Glomerular endothelial cell (primary cell): ENCODE data around the gene ZNF358. TPM values are rescaled to one million over a fixed set of nuclear protein-coding genes. Genes with fewer than 3 reads are reported as not detected.

Experiments used
- DNase-seq: peaks from one replicate; pipeline ENCODE4 v3.0.0-alpha.2; 2011; ENCODE audit warnings: low read depth, low spot score; ENCODE audit errors: extremely low read depth
- total RNA-seq: library from RNA; depleted of rRNA; stranded (reverse); fragments of >200 nt; gene quantifications from 2 replicates; pipeline ENCODE4 v1.2.3, GENCODE V29; 2015

Gene ZNF358
- total RNA-seq, 1 donor from 2014 or later, result 70.4 TPM

DNA sequence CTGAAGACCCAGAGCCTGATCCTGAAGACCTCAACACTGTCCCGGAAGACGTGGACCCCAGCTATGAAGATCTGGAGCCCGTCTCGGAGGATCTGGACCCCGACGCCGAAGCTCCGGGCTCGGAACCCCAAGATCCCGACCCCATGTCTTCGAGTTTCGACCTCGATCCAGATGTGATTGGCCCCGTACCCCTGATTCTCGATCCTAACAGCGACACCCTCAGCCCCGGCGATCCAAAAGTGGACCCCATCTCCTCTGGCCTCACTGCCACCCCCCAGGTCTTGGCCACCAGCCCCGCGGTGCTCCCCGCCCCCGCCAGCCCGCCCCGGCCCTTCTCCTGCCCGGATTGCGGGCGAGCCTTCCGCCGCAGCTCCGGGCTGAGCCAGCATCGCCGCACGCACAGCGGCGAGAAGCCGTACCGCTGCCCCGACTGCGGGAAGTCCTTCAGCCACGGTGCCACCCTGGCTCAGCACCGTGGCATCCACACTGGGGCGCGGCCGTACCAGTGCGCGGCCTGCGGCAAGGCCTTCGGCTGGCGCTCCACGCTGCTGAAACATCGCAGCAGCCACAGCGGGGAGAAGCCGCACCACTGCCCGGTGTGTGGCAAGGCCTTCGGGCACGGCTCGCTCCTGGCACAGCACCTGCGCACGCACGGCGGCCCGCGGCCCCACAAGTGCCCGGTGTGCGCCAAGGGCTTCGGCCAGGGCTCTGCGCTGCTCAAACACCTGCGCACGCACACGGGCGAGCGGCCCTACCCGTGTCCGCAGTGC, 3.6 kb downstream of the ZNF358 start:
- DNase-seq, result no peak

DNA sequence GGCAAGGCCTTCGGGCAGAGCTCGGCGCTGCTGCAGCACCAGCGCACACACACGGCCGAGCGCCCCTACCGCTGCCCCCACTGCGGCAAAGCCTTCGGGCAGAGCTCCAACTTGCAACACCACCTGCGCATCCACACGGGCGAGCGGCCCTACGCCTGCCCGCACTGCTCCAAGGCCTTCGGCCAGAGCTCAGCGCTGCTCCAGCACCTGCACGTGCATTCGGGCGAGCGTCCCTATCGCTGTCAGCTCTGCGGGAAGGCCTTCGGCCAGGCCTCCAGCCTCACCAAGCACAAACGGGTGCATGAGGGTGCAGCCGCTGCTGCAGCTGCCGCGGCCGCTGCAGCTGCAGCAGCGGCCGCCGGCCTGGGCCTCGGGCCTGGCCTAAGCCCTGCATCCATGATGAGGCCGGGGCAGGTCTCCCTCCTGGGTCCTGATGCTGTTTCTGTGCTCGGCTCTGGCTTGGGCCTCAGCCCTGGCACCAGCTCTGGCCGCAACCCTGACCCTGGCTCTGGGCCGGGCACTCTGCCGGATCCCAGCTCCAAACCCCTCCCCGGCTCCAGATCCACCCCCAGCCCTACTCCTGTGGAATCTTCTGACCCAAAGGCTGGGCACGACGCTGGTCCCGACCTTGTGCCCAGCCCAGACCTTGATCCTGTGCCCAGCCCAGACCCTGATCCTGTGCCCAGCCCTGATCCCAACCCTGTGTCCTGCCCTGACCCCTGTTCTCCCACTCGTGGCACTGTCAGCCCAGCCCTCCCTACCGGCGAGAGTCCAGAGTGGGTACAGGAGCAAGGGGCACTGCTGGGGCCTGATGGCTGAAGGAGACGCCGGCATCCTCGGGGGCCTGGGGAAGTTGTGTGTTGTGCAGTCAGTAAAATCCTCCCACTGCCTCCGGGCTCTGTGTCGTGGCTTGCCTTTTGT, 4.5 kb downstream of the ZNF358 start:
- DNase-seq, result no peak

DNA sequence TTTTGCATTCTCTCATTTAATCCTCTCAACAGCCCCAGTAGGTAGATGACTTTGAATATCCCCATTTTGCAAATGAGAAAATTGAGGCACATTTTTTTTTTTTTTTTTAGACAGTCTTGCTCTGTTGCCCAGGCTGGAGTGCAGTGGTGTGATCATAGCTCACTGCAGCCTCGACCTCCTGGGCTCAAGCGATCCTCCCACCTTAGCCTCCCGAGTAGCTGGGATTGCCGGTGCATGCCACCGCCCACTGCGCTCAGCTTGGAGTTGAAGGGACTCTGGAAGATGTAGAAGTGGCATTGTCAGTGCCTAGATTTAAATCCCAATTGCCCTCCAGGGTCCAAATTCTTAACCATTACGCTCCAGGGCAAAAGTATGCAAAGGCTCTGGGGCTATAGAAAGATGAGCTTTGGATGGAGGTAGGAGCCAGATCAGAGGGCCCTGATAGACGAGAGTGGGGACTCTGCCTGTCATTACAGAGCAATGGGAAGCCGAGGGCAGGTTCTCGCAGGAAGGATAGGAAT, 5.7 kb downstream of the ZNF358 start:
- DNase-seq, result no peak

DNA sequence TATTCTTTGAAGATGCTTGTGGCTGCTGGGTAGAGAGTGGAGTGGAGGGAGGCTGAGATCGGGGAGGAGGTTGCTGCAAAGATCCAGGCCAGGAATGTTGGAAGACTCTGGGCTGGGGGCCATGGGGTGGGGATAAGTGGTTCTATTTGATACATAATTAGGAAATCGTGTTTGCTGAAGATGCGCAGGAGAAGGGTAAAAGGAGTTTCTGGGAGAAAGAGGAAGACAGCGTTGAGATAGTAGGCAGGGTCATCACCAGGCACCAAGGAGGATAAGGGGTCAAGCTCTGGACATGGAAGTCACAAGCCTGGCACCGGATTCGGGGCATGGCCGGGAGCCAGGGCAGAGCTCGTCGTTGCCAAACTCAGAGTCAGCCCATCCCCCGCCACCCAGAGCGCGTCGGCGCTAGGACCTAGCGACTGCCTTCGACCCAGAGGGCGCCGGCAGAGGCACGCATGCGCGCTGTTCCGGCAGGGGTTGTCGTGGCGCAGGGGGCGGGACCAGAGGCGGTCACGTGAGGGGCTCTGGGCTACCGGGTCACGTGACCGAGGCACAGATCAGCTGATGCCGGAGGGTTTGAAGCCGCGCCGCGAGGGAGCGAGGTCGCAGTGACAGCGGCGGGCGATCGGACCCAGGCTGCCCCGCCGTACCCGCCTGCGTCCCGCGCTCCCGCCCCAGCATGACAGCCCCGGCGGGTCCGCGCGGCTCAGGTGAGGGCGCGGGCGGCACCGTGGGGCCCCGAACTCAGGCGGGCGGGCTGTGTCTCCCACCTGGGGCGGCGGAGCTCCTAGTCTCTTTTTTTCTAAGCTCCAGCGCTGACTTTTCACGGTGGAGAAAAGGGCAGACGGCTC, 6.4 kb downstream of the ZNF358 start, which contains the start of gene MCOLN1:
Gene MCOLN1, plus strand, starts transcription at position 553 of the 851 bp plus-strand sequence. Its CDS starts 127 bp downstream, at position 680.
- DNase-seq, result peak; percentile 51

- DNase-seq, result no peak
Measured at GRCh38 chr19:7522923-7523667, 7.2 kb downstream of the ZNF358 start.

DNA sequence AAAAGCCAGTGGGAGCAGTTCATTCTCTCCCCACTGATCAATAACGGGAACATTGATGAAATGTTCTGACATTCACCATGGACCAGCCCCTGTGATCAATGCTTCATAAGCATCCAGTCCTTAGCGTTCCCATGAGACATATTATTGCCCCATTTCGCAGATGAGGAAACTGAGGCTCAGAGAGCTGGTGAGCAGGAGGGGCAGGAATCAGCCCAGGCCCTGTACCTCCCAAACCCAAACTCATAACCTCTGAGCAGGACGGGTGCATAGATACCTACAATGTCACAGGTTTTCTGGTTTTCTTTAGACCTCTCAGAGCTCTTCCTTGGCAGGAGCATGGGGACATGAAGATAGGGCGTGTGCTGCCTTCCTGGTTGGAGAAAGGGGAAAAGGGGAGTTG, 8.6 kb downstream of the ZNF358 start:
- no peak for DNase-seq

GRCh38 chr19:7524992-7525739, 9.3 kb downstream of the ZNF358 start:
- DNase-seq, result no peak

- no peak for DNase-seq
Measured at GRCh38 chr19:7526059-7526929, 10.4 kb downstream of the ZNF358 start.

- no peak for DNase-seq
Measured at GRCh38 chr19:7527516-7528191, 11.8 kb downstream of the ZNF358 start.

DNA sequence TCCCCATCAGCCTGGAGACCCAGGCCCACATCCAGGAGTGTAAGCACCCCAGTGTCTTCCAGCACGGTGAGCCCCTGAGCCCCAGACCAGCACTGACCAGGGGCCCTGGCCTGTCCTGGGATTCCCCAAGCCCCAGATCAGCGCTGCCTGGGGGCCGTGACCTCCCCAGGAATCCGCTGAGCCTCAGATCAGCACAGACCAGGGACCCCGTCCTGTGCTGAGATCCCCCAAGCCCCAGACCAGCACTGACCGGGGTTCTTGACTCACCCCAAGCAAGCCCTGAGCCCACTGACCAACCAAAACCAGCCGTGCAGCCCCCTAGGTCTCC, 12.3 kb downstream of the ZNF358 start:
- no peak for DNase-seq

DNA sequence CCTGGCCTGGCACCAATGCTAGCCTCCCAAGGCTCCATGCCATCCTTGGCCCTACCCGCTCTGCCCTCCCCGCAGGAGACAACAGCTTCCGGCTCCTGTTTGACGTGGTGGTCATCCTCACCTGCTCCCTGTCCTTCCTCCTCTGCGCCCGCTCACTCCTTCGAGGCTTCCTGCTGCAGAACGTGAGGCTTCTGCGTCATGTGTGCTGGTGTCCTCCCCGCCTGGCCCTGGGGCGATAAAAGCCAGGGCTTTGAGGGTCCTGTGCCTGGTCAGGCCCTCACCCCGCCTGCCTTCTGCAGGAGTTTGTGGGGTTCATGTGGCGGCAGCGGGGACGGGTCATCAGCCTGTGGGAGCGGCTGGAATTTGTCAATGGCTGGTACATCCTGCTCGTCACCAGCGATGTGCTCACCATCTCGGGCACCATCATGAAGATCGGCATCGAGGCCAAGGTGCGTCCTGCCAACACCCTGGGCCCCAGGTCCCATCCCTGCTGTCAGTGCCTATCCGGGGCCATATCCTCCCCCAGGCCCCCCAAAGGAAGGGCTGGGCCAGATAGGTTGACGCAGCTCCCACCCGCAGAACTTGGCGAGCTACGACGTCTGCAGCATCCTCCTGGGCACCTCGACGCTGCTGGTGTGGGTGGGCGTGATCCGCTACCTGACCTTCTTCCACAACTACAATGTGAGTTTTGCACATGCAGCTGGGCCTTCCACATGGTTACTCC, 12.8 kb downstream of the ZNF358 start:
- DNase-seq, result no peak

- no peak for DNase-seq
Measured at GRCh38 chr19:7529246-7529600, 13.3 kb downstream of the ZNF358 start.

DNA sequence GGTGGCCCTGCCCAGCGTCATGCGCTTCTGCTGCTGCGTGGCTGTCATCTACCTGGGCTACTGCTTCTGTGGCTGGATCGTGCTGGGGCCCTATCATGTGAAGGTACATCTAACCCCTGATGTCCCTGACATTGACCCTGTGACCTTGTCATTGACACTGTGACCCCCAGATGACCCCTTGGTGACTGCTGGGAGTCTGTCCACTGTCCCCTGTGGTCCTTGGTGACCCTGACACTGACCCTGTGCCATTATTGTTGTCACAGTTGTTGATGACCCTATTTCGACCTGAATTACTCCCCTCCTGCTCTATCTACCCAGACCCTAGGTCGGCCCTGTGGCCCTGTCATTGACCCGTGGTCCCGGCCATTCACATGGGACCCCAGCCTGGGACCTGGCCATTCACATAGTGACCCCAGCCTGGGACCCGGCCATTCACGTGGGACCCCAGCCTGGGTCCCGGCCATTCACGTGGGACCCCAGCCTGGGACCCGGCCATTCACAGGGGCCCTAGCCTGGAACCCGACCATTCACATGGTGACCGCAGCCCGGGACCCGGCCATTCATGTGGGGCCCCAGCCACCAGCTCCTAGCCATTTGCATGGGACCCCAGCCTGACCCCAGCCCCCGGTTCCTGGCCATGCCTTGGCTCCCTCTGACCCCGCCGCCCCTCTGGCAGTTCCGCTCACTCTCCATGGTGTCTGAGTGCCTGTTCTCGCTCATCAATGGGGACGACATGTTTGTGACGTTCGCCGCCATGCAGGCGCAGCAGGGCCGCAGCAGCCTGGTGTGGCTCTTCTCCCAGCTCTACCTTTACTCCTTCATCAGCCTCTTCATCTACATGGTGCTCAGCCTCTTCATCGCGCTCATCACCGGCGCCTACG, 13.9 kb downstream of the ZNF358 start:
- no peak for DNase-seq

DNA sequence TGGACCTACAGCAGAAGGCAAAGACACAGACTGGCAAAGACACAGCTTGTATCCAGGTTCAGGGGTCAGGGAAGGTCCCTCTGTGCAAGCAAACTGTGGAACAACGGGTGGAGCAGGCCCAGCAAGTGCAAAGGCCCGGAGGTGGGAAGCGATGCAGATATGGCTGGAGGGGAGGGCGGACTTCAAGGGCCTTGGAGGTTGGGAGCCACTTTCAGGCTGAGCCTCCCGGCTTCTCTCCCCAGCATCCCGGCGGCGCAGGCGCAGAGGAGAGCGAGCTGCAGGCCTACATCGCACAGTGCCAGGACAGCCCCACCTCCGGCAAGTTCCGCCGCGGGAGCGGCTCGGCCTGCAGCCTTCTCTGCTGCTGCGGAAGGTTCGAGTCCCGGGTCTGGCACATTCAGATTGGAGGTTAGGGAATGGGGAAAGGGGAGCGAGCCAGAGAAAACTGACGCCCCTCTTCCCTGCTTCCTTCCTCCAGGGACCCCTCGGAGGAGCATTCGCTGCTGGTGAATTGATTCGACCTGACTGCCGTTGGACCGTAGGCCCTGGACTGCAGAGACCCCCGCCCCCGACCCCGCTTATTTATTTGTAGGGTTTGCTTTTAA, 17.5 kb downstream of the ZNF358 start:
- no peak for DNase-seq

- DNase-seq, result peak; percentile 25
Measured at GRCh38 chr19:7533925-7534480, 18.1 kb downstream of the ZNF358 start.
